ENCODE results near the gene EMX1. TPM values are rescaled to one million over a fixed set of nuclear protein-coding genes. Genes with fewer than 3 reads are reported as not detected.

EMX1 gene
- total and polyA plus RNA-seq, 2 of the 13 experiments (the other 11 are each of a cell fraction or from before 2014, with no cell fraction given): 0.62 to 4.9 TPM

GRCh38 chr2:72915907-72916742 is 1.2 kb upstream of the EMX1 start (continued):
- TF ChIP-seq BRF2 (CRISPR knock-in tag; IDR thresholded peaks at IDR 0.05) (no peak), KDM1A (CRISPR knock-in tag; IDR thresholded peaks at IDR 0.05) (0 out of 2 replicates have a peak, but pooled peaks have one; percentile 45), FLYWCH1 (CRISPR knock-in tag; IDR thresholded peaks at IDR 0.05) (no peak), BCL6 (CRISPR knock-in tag; IDR thresholded peaks at IDR 0.05) (peak; percentile 49; the same call in 1 of the 2 replicates), CREB3 (CRISPR knock-in tag; IDR thresholded peaks at IDR 0.05) (no peak; the same call in 1 of the 2 replicates), ZSCAN9 (CRISPR knock-in tag; IDR thresholded peaks at IDR 0.05; ENCODE audit: borderline replicate concordance) (peak; percentile 75; the same call in 1 of the 2 replicates), SSRP1 (CRISPR knock-in tag; IDR thresholded peaks at IDR 0.05) (no peak), ZNF30 (CRISPR knock-in tag; IDR thresholded peaks at IDR 0.05) (peak; percentile 56; the same call in 1 of the 2 replicates), TP53 (CRISPR knock-in tag; conservative IDR thresholded peaks at IDR 0.05) (0 out of 2 replicates have a peak, but pooled peaks have one; percentile 54), MLLT10 (CRISPR knock-in tag; IDR thresholded peaks at IDR 0.05) (no peak), XBP1 (CRISPR knock-in tag; IDR thresholded peaks at IDR 0.05) (no peak), SIX4 (CRISPR knock-in tag; IDR thresholded peaks at IDR 0.05) (no peak)
- TF ChIP-seq, protein P1, sequence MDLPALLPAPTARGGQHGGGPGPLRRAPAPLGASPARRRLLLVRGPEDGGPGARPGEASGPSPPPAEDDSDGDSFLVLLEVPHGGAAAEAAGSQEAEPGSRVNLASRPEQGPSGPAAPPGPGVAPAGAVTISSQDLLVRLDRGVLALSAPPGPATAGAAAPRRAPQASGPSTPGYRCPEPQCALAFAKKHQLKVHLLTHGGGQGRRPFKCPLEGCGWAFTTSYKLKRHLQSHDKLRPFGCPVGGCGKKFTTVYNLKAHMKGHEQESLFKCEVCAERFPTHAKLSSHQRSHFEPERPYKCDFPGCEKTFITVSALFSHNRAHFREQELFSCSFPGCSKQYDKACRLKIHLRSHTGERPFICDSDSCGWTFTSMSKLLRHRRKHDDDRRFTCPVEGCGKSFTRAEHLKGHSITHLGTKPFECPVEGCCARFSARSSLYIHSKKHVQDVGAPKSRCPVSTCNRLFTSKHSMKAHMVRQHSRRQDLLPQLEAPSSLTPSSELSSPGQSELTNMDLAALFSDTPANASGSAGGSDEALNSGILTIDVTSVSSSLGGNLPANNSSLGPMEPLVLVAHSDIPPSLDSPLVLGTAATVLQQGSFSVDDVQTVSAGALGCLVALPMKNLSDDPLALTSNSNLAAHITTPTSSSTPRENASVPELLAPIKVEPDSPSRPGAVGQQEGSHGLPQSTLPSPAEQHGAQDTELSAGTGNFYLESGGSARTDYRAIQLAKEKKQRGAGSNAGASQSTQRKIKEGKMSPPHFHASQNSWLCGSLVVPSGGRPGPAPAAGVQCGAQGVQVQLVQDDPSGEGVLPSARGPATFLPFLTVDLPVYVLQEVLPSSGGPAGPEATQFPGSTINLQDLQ (CRISPR knock-in tag; IDR thresholded peaks at IDR 0.05): no peak; the same call in none of the 2 replicates
- TF ChIP-seq, protein P2, sequence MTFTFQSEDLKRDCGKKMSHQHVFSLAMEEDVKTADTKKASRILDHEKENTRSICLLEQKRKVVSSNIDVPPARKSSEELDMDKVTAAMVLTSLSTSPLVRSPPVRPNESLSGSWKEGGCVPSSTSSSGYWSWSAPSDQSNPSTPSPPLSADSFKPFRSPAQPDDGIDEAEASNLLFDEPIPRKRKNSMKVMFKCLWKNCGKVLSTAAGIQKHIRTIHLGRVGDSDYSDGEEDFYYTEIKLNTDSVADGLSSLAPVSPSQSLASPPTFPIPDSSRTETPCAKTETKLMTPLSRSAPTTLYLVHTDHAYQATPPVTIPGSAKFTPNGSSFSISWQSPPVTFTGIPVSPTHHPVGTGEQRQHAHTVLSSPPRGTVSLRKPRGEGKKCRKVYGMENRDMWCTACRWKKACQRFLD (CRISPR knock-in tag; IDR thresholded peaks at IDR 0.05; ENCODE audit: borderline replicate concordance): no peak
- TF ChIP-seq, protein P3, sequence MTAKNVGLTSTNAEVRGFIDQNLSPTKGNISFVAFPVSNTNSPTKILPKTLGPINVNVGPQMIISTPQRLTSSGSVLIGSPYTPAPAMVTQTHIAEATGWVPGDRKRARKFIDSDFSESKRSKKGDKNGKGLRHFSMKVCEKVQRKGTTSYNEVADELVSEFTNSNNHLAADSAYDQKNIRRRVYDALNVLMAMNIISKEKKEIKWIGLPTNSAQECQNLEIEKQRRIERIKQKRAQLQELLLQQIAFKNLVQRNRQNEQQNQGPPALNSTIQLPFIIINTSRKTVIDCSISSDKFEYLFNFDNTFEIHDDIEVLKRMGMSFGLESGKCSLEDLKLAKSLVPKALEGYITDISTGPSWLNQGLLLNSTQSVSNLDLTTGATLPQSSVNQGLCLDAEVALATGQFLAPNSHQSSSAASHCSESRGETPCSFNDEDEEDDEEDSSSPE (CRISPR knock-in tag; IDR thresholded peaks at IDR 0.05): peak; percentile 91

Data from HepG2 (cell line).